Vagina (tissue), 2 donors: Measurements from ENCODE around the gene CAB39L.

Source experiments
- CTCF ChIP-seq, 3 experiments: fragments of 450-650 bp in 2 of 3; fragments of 200-600 bp in 1 of 3; sonication (generic) in 1 of 3; IDR thresholded peaks; one replicate each; pipeline ENCODE4 v1.5.1; 2017 to 2019; ENCODE audit warnings: antibody characterized with exemption in 3 of 3, mild to moderate bottlenecking in 2 of 3, moderate library complexity in 2 of 3
- POLR2A ChIP-seq, 2 donors: fragments of 450-650 bp; IDR thresholded peaks; one replicate each; pipeline ENCODE4 v1.6.1; 2017; ENCODE audit warnings: antibody characterized with exemption in 2 of 2, mild to moderate bottlenecking in 2 of 2, moderate library complexity in 2 of 2
- POLR2AphosphoS5 ChIP-seq, 2 donors: sonication (generic); formaldehyde crosslinking; IDR thresholded peaks; one replicate each; pipeline ENCODE4 v1.9.0; 2017; ENCODE audit warnings: antibody characterized with exemption in 2 of 2, mild to moderate bottlenecking in 2 of 2, low read depth in 1 of 2; ENCODE audit not compliant: insufficient read depth in 1 of 2

GRCh38 chr13:49271264-49271663, 172.6 kb downstream of the CAB39L start:
- TF ChIP-seq CTCF (IDR thresholded peaks at IDR 0.05), result no peak
- no peak for TF ChIP-seq POLR2A (IDR thresholded peaks at IDR 0.05)
- no peak for TF ChIP-seq POLR2AphosphoS5 (IDR thresholded peaks at IDR 0.05; ENCODE audit: insufficient read depth in 1 of 2, low read depth in 1 of 2)
